Ishikawa (cell line): Measurements from ENCODE around the gene KCNJ11.

Source experiments
- CEBPB ChIP-seq: IDR thresholded peaks from 2 replicates; pipeline ENCODE4 v1.6.1; 2012
- CREB1 ChIP-seq: IDR thresholded peaks from 2 replicates; pipeline ENCODE4 v1.6.1; 2012; ENCODE audit warnings: low read depth
- EGR1 ChIP-seq: IDR thresholded peaks from 2 replicates; pipeline ENCODE4 v1.6.1; 2012
- EP300 ChIP-seq: IDR thresholded peaks from 2 replicates; pipeline ENCODE4 v1.6.1; 2012; ENCODE audit warnings: borderline replicate concordance
- FOXM1 ChIP-seq: IDR thresholded peaks from 2 replicates; pipeline ENCODE4 v1.6.1; 2012; ENCODE audit warnings: low read depth, borderline replicate concordance
- MAX ChIP-seq: IDR thresholded peaks from 2 replicates; pipeline ENCODE4 v1.6.1; 2012
- NFIC ChIP-seq: IDR thresholded peaks from 2 replicates; pipeline ENCODE4 v1.6.1; 2012
- RAD21 ChIP-seq: IDR thresholded peaks from 2 replicates; pipeline ENCODE4 v1.6.1; 2012; ENCODE audit warnings: low read depth
- REST ChIP-seq: IDR thresholded peaks from 2 replicates; pipeline ENCODE4 v1.6.1; 2012; ENCODE audit warnings: low read depth, mild to moderate bottlenecking
- TAF1 ChIP-seq: IDR thresholded peaks from 2 replicates; pipeline ENCODE4 v1.6.1; 2012; ENCODE audit warnings: low read depth, mild to moderate bottlenecking
- TCF12 ChIP-seq: IDR thresholded peaks from 2 replicates; pipeline ENCODE4 v1.6.1; 2012; ENCODE audit warnings: low read depth
- TEAD4 ChIP-seq: IDR thresholded peaks from 2 replicates; pipeline ENCODE4 v1.6.1; 2012
- USF1 ChIP-seq: IDR thresholded peaks from 2 replicates; pipeline ENCODE4 v1.6.1; 2012
- YY1 ChIP-seq: IDR thresholded peaks from 2 replicates; pipeline ENCODE4 v1.6.1; 2012; ENCODE audit warnings: low read depth
- ZBTB7A ChIP-seq: IDR thresholded peaks from 2 replicates; pipeline ENCODE4 v1.6.1; 2012; ENCODE audit warnings: low read depth

The KCNJ11 gene

GRCh38 chr11:17430616-17431015, 42.2 kb upstream of the KCNJ11 start:
- TF ChIP-seq YY1 (no peak), USF1 (no peak), EGR1 (no peak), RAD21 (no peak), TCF12 (no peak), FOXM1 (no peak), ZBTB7A (no peak), CREB1 (no peak), EP300 (no peak), REST (no peak), TEAD4 (no peak), MAX (no peak), TAF1 (no peak), NFIC (no peak)

- TF ChIP-seq ZBTB7A (no peak), NFIC (no peak), TAF1 (no peak), TCF12 (no peak), YY1 (no peak), TEAD4 (no peak), USF1 (no peak)
These were observed 40.5 kb upstream of the KCNJ11 start for GRCh38 chr11:17428925-17429324.

GRCh38 chr11:17428261-17428660, 39.8 kb upstream of the KCNJ11 start:
- no peak for TF ChIP-seq CREB1
- TF ChIP-seq TAF1, result no peak
- no peak for TF ChIP-seq REST
- TF ChIP-seq CEBPB, result no peak
- no peak for TF ChIP-seq YY1
- no peak for TF ChIP-seq MAX
- TF ChIP-seq ZBTB7A, result no peak
- no peak for TF ChIP-seq USF1
- TF ChIP-seq EGR1, result no peak
- TF ChIP-seq TEAD4, result no peak
- TF ChIP-seq NFIC, result no peak
- no peak for TF ChIP-seq RAD21
- TF ChIP-seq FOXM1, result no peak
- TF ChIP-seq EP300, result no peak
- TF ChIP-seq TCF12, result no peak

- TF ChIP-seq NFIC (no peak), ZBTB7A (no peak), MAX (no peak), EP300 (no peak), FOXM1 (no peak), CREB1 (no peak), REST (no peak), EGR1 (no peak), RAD21 (no peak), USF1 (no peak), TEAD4 (no peak), TCF12 (no peak), TAF1 (no peak), CEBPB (no peak), YY1 (no peak)
These were observed 35.3 kb upstream of the KCNJ11 start for GRCh38 chr11:17423533-17424310.
